H1 (cell line): ENCODE results near the gene KIF4A. TPM values are rescaled to one million over a fixed set of nuclear protein-coding genes. Genes with fewer than 3 reads are reported as not detected.

ENCODE experiments used
- CTCF ChIA-PET: fragments of 300-600 bp; sonication (Branson Sonifier 250); formaldehyde crosslinking; loops from one replicate; lab custom pipeline; 2021; ENCODE audit not compliant: partially characterized antibody; lab: Charles Lee
- POLR2A ChIA-PET: fragments of 300-600 bp; sonication (Branson Sonifier 250); formaldehyde crosslinking; loops from one replicate; lab custom pipeline; 2021; ENCODE audit warnings: inconsistent platforms; ENCODE audit not compliant: partially characterized antibody; lab: Charles Lee
- DNase-seq, 2 experiments: peaks; one replicate each; pipeline versions ENCODE4 v3.0.0 to v3.0.0-alpha.2; 2010 to 2022; ENCODE audit warnings: low spot score in 2 of 2, low read depth in 1 of 2, mixed read lengths in 1 of 2
- FAIRE-seq: peaks from 2 replicates; lab custom pipeline; 2011; peaks lifted over from hg19 to GRCh38; lab: Jason Lieb, UNC
- H2AFZ ChIP-seq: 2 replicates; pipeline ENCODE4 v1.8.1; 2012; ENCODE audit warnings: low read length, inconsistent platforms
- H2AK5ac ChIP-seq: 2 replicates; pipeline ENCODE4 v1.6.1; 2013; ENCODE audit warnings: low read depth, low read length
- H2BK120ac ChIP-seq: replicated peaks from 2 replicates; pipeline ENCODE3; 2013; ENCODE audit warnings: low read depth, low read length, inconsistent platforms
- H2BK12ac ChIP-seq: 2 replicates; pipeline ENCODE4 v1.6.1; 2013; ENCODE audit warnings: low read depth, low read length
- H2BK15ac ChIP-seq: 2 replicates; pipeline ENCODE4 v1.6.1; 2013; ENCODE audit warnings: low read length
- H2BK20ac ChIP-seq: 2 replicates; pipeline ENCODE4 v1.6.1; 2013; ENCODE audit warnings: low read length
- H2BK5ac ChIP-seq: 2 replicates; pipeline ENCODE4 v1.6.1; 2013; ENCODE audit warnings: low read depth, low read length
- H3K14ac ChIP-seq: 2 replicates; pipeline ENCODE4 v1.6.1; 2013; ENCODE audit warnings: inconsistent platforms; ENCODE audit not compliant: insufficient read length
- H3K18ac ChIP-seq: 2 replicates; pipeline ENCODE4 v1.6.1; 2013; ENCODE audit warnings: low read length; ENCODE audit errors: extremely low read depth
- H3K23ac ChIP-seq: 2 replicates; pipeline ENCODE4 v1.6.1; 2013; ENCODE audit warnings: inconsistent platforms; ENCODE audit not compliant: insufficient read length
- H3K23me2 ChIP-seq: 2 replicates; pipeline ENCODE4 v1.6.1; 2013; ENCODE audit warnings: low read depth, low read length
- H3K27ac ChIP-seq: 2 replicates; pipeline ENCODE4 v1.6.1; 2011; ENCODE audit warnings: low read depth, low read length, inconsistent platforms
- H3K27me3 ChIP-seq, 4 experiments: replicated peaks in 1 of 4; 1 replicate in 1 of 4; 2 replicates in 3 of 4; pipeline versions ENCODE4 v1.6.1 to v1.8.1; 2011 to 2013; ENCODE audit warnings: low read length in 3 of 4, mild to moderate bottlenecking in 3 of 4, inconsistent platforms in 2 of 4, mixed read lengths in 2 of 4, moderate library complexity in 1 of 4; ENCODE audit not compliant: control insufficient read depth in 3 of 4, insufficient read depth in 3 of 4; ENCODE audit errors: extremely low read depth in 1 of 4
- H3K36me3 ChIP-seq, 4 experiments: 2 replicates each; pipeline versions ENCODE4 v1.6.1 to v1.8.1; 2011 to 2013; ENCODE audit warnings: mild to moderate bottlenecking in 4 of 4, low read length in 3 of 4, moderate library complexity in 2 of 4, control low read depth in 1 of 4, inconsistent platforms in 1 of 4; ENCODE audit not compliant: insufficient read depth in 4 of 4, control insufficient read depth in 2 of 4
- H3K4ac ChIP-seq: replicated peaks from 2 replicates; pipeline ENCODE3; 2013; ENCODE audit warnings: low read length, low read depth, mixed read lengths, inconsistent platforms; ENCODE audit not compliant: insufficient read length
- H3K4me1 ChIP-seq, 4 experiments: replicated peaks in 1 of 4; 1 replicate in 1 of 4; 2 replicates in 3 of 4; pipeline versions ENCODE4 v1.6.1 to v1.8.1; 2011 to 2013; ENCODE audit warnings: low read length in 3 of 4, inconsistent platforms in 2 of 4, mixed read lengths in 1 of 4; ENCODE audit not compliant: insufficient read depth in 4 of 4, control insufficient read depth in 3 of 4
- H3K4me2 ChIP-seq, 2 experiments: 2 replicates each; pipeline versions ENCODE4 v1.6.1 to v1.8.1; 2011 to 2013; ENCODE audit warnings: low read depth in 2 of 2, low read length in 2 of 2, control low read depth in 1 of 2, inconsistent platforms in 1 of 2, mild to moderate bottlenecking in 1 of 2; ENCODE audit not compliant: insufficient read depth in 1 of 2
- H3K4me3 ChIP-seq, 4 experiments: fragments of 200-600, 300-600 bp in 1 of 4; sonication (generic), shearing (Covaris generic), sonication (Bioruptor Twin) in 1 of 4; 2 replicates each; pipeline versions ENCODE4 v1.5.1 to v1.8.1; 2011 to 2016; ENCODE audit warnings: low read length in 4 of 4, low read depth in 3 of 4, control low read depth in 2 of 4, inconsistent platforms in 2 of 4, mild to moderate bottlenecking in 2 of 4, mixed read lengths in 1 of 4, moderate library complexity in 1 of 4; ENCODE audit not compliant: insufficient read depth in 2 of 4; ENCODE audit errors: extremely low read depth in 1 of 4
- H3K56ac ChIP-seq: replicated peaks from 2 replicates; pipeline ENCODE3; 2013; ENCODE audit warnings: low read depth, mild to moderate bottlenecking, mixed read lengths, low read length, inconsistent platforms; ENCODE audit not compliant: insufficient read length
- H3K79me1 ChIP-seq: 2 replicates; pipeline ENCODE4 v1.6.1; 2013; ENCODE audit warnings: low read depth, low read length, control low read depth
- H3K79me2 ChIP-seq, 2 experiments: 2 replicates each; pipeline versions ENCODE4 v1.6.1 to v1.8.1; 2012 to 2013; ENCODE audit warnings: low read length in 2 of 2, mild to moderate bottlenecking in 2 of 2, inconsistent platforms in 1 of 2; ENCODE audit not compliant: insufficient read depth in 2 of 2, control insufficient read depth in 1 of 2
- H3K9ac ChIP-seq, 4 experiments: replicated peaks in 1 of 4; 1 replicate in 1 of 4; 2 replicates in 3 of 4; pipeline versions ENCODE4 v1.6.1 to v1.8.1; 2011 to 2013; ENCODE audit warnings: low read depth in 3 of 4, low read length in 3 of 4, control low read depth in 2 of 4, mild to moderate bottlenecking in 2 of 4, moderate library complexity in 2 of 4, inconsistent platforms in 1 of 4; ENCODE audit errors: extremely low read depth in 1 of 4
- H3K9me3 ChIP-seq, 2 experiments: 2 replicates each; pipeline versions ENCODE4 v1.6.1 to v1.8.1; 2012 to 2013; ENCODE audit warnings: mild to moderate bottlenecking in 2 of 2, moderate library complexity in 2 of 2, control low read depth in 1 of 2, inconsistent platforms in 1 of 2, low read depth in 1 of 2, low read length in 1 of 2, mixed read lengths in 1 of 2; ENCODE audit not compliant: insufficient read depth in 2 of 2
- H4K20me1 ChIP-seq, 2 experiments: replicated peaks in 1 of 2; 2 replicates each; pipeline versions ENCODE3 to v1.8.1; 2011 to 2013; ENCODE audit warnings: inconsistent platforms in 2 of 2, low read length in 2 of 2, mild to moderate bottlenecking in 1 of 2; ENCODE audit not compliant: insufficient read depth in 2 of 2, control insufficient read depth in 1 of 2
- H4K5ac ChIP-seq: 2 replicates; pipeline ENCODE4 v1.6.1; 2013; ENCODE audit warnings: low read length, low read depth, mixed read lengths, inconsistent platforms; ENCODE audit not compliant: insufficient read length
- H4K8ac ChIP-seq: 2 replicates; pipeline ENCODE4 v1.8.0; 2013; ENCODE audit warnings: mild to moderate bottlenecking, moderate library complexity, low read length, inconsistent platforms; ENCODE audit not compliant: insufficient read depth; ENCODE audit errors: extremely low read depth
- H4K91ac ChIP-seq: replicated peaks from 2 replicates; pipeline ENCODE3; 2013; ENCODE audit warnings: low read length, mixed read lengths, inconsistent platforms; ENCODE audit not compliant: insufficient read length
- CREB1 ChIP-seq: IDR thresholded peaks from 2 replicates; pipeline ENCODE4 v1.6.1; 2012; ENCODE audit warnings: inconsistent platforms
- NRF1 ChIP-seq: IDR thresholded peaks from 2 replicates; pipeline ENCODE4 v1.6.1; 2011; ENCODE audit warnings: mild to moderate bottlenecking, low read depth, low read length, improper control_type of control experiment
- POLR2A ChIP-seq, 2 experiments: IDR thresholded peaks; 1 replicate in 1 of 2; 2 replicates in 1 of 2; pipeline ENCODE4 v1.6.1; 2011; ENCODE audit warnings: low read depth in 2 of 2, low read length in 2 of 2, mild to moderate bottlenecking in 2 of 2; ENCODE audit errors: control extremely low read depth in 1 of 2
- RAD21 ChIP-seq, 2 experiments: IDR thresholded peaks in 1 of 2; conservative IDR thresholded peaks in 1 of 2; 2 replicates each; pipeline ENCODE4 v1.6.1; 2011; ENCODE audit warnings: low read depth in 2 of 2, low read length in 2 of 2, improper control_type of control experiment in 1 of 2, inconsistent platforms in 1 of 2, mild to moderate bottlenecking in 1 of 2, moderate library complexity in 1 of 2
- SP4 ChIP-seq: IDR thresholded peaks from 2 replicates; pipeline ENCODE4 v1.6.1; 2012; ENCODE audit warnings: low read length, inconsistent platforms
- TBP ChIP-seq: IDR thresholded peaks from 2 replicates; pipeline ENCODE4 v1.6.1; 2011; ENCODE audit warnings: low read depth, low read length, improper control_type of control experiment
- WGBS, 2 experiments: shearing (Covaris generic) in 1 of 2; methylation state at CpG; one replicate each; pipeline versions ENCODE4 v1.1.6 to v1.1.7; 2013 to 2015; ENCODE audit warnings: low lambda C conversion rate in 2 of 2, mixed read lengths in 2 of 2, inconsistent platforms in 1 of 2, low coverage in 1 of 2, missing lambda C conversion rate in 1 of 2; ENCODE audit not compliant: insufficient replicate concordance in 2 of 2, insufficient coverage in 1 of 2, insufficient read length in 1 of 2; ENCODE audit errors: extremely low coverage in 1 of 2, missing lambda C conversion rate in 1 of 2; 5-methylcytosine and 5-hydroxymethylcytosine counted together
- polyA plus RNA-seq, 7 experiments: library from polyadenylated mRNA; depleted of rRNA in 3 of 7; stranded (reverse) in 5 of 7; unstranded in 2 of 7; fragments of >200 nt in 5 of 7; fragments of 200-250 nt in 2 of 7; gene quantifications; 1 replicate in 5 of 7; 2 replicates in 1 of 7; 4 replicates in 1 of 7; pipeline versions ENCODE4 v1.2.1 to v1.2.3, GENCODE V29; 2011 to 2013; ENCODE audit warnings: missing spikeins in 2 of 7, mixed read lengths in 2 of 7
- total RNA-seq: library from RNA; stranded (reverse); fragmentation: NEBNext Ultra II Directional; extraction: Animal tissue kit (Norgen Biotek cat#: 25700); gene quantifications from 2 replicates; pipeline ENCODE4 v1.2.1, GENCODE V29; 2021
- TF ChIP-seq, protein P1 (sequence below): IDR thresholded peaks from 2 replicates; pipeline ENCODE4 v1.6.1; 2012; ENCODE audit warnings: inconsistent platforms

KIF4A gene
- total and polyA plus RNA-seq, 2 of the 8 experiments (the other 6 are each of a cell fraction or from before 2014, with no cell fraction given): 10.9 to 35.7 TPM

DNA sequence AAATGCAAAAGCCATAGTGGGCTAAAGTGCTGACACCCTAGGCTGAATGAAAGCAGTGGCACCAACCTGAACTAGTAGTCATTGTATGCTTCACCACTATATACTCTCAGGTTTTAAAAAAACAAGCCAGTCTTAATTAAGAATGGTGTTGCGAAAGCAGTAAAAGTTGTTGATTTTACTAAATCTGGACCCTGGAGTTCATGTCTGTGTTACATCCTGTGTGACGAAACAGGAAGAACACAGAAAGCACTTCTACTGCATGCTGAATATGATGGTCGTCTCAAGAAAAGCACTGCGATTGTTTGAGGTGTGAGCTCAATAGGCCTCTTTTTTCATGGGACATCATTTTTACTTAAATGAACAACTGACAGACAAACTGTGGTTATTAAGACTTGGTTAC lies 109.0 kb downstream of the KIF4A start:
- Histone ChIP-seq H4K5ac (no peak overlapping the region), H3K56ac (no peak overlapping the region), H3K14ac (no peak overlapping the region), H2AK5ac (no peak overlapping the region), H3K27me3 (no peaks in the 10 kb centered on the region), H2BK5ac (no peak overlapping the region), H3K4me1 (no peaks in the 10 kb centered on the region), H4K20me1 (no peaks in the 10 kb centered on the region), H2BK12ac (no peak overlapping the region), H3K9me3 (no peaks in the 10 kb centered on the region), H3K79me1 (no peaks in the 10 kb centered on the region), H2AFZ (no peak overlapping the region), H3K27ac (no peak overlapping the region), H3K23me2 (no peaks in the 10 kb centered on the region), H4K91ac (no peak overlapping the region), H2BK15ac (no peak overlapping the region), H3K23ac (no peak overlapping the region), H2BK20ac (no peak overlapping the region), H3K79me2 (no peaks in the 10 kb centered on the region), H3K4me2 (no peak overlapping the region), H3K9ac (no peak overlapping the region), H3K36me3 (peaks cover 3 to 16% (median 6%) of the 10 kb centered on the region in 4 experiments; a peak in 3 of 8 replicates), H3K4me3 (no peak overlapping the region), H3K18ac (no peak overlapping the region), H4K8ac (no peak overlapping the region), H3K4ac (no peak overlapping the region), H2BK120ac (no peak overlapping the region)
- FAIRE-seq (no peak), DNase-seq (no peak)
- TF ChIP-seq, protein P1, sequence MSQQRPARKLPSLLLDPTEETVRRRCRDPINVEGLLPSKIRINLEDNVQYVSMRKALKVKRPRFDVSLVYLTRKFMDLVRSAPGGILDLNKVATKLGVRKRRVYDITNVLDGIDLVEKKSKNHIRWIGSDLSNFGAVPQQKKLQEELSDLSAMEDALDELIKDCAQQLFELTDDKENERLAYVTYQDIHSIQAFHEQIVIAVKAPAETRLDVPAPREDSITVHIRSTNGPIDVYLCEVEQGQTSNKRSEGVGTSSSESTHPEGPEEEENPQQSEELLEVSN: no peak
- TF ChIP-seq TBP: no peak
- no peak for TF ChIP-seq RAD21 (IDR thresholded peaks at IDR 0.05 in 1 of 2, conservative IDR thresholded peaks at IDR 0.05 in 1 of 2; ENCODE audit: low read depth in 2 of 2, low read length in 2 of 2)
- no peak for TF ChIP-seq CREB1
- no peak for TF ChIP-seq SP4
- TF ChIP-seq POLR2A (IDR thresholded peaks at IDR 0.05; ENCODE audit: control extremely low read depth in 1 of 2, low read depth in 2 of 2, low read length in 2 of 2): no peak
- TF ChIP-seq NRF1: no peak
- CTCF ChIA-PET: no interaction called here
- POLR2A ChIA-PET: no interaction called here
- 91% methylated on average over 4 of the region's 4 CpGs; no CpG with 5 or more reads in 1 of the 2 experiments for WGBS, 2 experiments
